GM18858 (cell line): ENCODE measurements around the gene OOEP.
A peak's percentile ranks its signal among the peaks of the same experiment; 100 is the strongest.

Source experiments
- ATAC-seq: cut with Tn5 transposase; IDR thresholded peaks from one replicate; pipeline ENCODE4 v1.9.1; 2021; ENCODE audit not compliant: unreplicated experiment

Gene OOEP

DNA sequence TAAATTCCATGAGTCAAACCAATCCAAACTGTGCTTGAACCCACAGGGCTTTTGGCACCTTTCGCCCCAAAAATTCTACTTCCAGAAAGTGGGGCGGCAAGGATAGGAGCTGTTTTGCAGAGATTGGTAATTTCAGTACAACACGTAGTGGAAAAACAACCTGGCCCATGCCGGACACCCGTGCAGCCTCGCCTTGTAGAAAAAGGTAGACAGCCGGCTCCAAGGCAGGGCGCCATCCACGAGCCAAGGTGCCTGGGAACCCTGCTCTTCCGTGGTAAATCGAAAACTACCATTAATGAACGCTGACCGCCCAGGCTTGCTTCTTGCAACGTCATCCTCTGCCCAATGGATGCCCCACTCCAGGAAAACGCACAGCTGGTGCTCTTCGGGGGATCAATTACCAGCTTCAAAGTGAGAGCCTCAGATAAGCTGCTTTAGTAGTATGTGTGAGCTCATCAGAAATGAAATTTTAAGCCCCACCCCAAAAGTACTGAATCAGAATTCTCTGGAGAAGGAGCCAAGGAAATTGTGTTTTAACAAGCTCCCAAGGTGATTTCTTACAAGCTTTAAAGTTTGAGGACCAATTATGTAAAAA, 1.8 kb downstream of the OOEP start:
- no peak for ATAC-seq

DNA sequence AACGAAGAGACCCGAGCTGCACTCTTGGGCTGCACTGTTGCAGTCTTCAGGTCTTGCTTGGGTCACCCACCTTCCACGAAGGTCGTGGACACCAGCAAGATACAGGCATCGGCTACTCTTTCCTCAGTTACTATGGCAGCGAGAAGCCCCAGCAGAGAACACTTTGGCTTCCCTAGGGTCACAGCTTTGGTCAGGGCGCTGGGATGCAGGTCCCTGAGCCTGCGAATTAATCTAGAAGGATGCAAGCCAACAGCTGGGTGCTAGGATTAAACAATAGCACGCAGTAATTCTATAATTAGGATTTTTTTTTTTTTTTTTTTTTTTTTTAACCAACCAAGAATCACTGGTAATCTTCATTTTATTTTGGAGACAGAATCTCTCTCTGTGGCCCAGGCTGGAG, 5.1 kb downstream of the OOEP start:
- ATAC-seq = no peak

DNA sequence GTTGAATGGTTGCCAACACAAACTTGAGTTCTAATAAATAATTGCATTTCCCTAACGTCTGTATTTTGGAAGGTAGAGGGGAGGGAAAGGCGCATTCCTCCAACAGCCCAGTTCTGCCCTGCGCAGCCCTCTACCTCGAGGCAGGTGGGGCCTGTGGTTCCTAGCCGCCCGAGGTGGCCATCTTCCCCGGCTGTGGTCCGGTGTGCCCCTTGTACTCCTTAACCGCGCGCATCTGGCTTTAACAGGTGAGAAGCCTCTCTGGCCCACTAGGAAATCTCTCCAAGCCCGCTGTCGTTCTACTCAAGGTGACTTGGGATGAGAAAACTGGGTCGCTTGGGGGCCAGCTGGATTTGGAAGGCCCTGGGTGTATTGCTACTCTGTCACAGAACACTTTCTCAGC, 5.6 kb downstream of the OOEP start:
- no peak for ATAC-seq

DNA sequence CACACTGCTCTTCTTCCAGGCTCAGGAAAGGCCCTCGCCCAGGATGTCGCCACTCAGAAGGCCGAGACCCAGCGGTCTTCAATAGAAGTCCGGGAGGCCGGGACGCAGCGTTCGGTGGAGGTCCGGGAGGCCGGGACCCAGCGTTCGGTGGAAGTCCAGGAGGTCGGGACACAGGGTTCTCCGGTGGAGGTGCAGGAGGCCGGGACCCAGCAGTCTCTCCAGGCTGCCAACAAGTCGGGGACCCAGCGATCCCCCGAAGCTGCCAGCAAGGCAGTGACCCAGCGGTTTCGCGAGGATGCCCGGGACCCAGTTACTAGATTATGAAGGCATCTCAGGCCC, 6.2 kb downstream of the OOEP start:
- ATAC-seq = no peak

DNA sequence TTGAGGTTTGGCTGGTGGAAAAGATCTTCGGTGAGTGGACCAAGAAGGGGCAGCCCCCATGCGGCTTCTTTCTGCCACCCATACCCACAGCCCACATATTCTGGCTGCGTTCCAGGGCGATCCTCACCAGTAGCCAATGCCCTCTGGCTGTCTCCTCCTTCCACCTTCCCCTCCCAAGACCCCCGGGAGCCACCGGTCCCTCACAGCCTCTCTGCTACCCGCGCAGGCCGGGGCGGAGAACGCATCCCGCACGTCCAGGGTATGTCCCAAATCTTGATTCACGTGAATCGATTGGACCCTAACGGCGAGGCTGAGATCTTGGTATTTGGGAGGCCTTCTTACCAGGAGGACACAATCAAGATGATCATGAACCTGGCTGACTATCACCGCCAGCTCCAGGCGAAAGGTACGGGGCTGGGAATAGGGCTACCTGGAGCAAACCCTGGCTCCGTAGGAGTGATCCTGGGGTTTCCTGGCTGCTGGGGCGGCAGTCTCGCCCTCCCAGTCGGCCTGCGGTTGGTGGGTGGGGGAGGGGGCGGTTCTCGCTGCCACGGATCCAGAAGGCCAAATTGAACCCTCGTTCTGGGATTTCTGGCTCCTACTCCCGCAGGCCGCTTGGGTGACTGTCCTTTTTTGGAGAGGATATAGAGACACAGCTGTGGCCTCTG, 6.7 kb downstream of the OOEP start:
- ATAC-seq = no peak

DNA sequence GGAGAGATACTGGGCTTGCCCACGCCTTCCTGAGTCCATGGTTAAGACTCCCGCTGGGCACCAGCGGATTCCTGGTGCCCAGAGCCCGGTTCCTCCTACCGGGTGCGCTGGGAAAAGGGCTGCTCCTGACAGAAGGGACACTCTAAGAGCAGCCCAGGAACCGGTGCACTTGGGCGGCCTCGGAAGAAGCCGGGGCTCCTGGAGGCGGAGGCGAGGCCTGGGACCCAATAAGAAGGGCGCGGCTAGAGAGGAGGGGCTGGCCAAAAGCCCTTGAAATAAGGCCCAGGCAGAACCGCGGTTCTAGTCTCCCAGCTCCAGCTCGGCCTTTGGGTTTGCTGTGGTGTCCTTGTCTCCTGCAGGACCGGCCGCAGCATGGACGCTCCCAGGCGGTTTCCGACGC, 7.3 kb downstream of the OOEP start, which contains the start of gene KHDC3L:
Gene KHDC3L (plus strand): TSS at position 301 of the 400 bp plus-strand sequence. CDS start 72 bp downstream, at position 373.
- ATAC-seq = no peak

DNA sequence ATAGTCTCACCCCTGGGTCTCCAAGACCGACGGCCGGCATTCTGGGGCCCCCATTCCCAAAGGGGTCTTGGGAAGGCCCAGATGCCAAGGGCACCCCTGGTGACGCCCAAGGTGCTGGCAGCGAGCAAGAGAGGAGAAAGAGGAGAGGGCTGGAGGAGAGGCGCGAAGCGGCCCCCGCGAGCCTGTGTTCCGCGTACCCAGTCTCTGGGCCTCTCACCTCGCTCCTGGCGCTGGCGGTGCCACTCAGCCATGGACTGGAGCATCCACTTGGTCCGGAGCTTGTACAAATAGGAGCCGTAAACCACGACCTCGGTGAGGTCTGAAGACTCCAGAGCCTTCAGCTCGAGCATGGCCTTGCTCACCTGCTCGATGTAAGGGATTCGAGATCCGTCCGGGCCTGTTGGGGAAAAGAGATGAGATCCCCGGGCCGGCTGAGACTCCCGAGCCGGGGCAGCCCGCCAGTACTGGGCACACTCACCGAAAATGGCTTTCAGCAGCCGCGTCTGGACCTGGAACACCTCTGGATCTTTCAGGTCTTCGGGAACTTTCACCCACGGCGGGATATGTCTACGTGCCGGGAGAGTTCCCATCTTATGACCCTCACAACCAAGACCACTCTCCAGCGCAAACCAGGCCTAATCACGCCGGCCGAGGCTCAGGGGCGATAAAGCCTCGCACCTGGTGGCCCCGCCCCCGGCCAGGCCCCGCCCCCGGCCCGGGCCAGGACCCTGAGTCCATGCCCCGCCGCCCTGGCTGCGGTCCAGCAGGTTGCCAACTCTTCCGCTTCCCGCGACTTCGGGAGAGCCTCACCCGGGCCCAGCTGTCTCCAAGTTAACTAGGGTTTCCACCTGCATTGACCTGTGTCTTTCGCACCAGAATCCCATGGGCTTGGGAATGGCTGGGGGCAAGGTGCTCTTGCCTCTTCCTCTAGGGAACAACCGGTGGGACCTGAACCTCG, 15.8 kb downstream of the OOEP start, which contains the start of gene DPPA5:
Gene DPPA5 (minus strand): TSS at position 641 of the 958 bp plus-strand sequence. CDS start 51 bp downstream, at position 590.
- no peak for ATAC-seq

DNA sequence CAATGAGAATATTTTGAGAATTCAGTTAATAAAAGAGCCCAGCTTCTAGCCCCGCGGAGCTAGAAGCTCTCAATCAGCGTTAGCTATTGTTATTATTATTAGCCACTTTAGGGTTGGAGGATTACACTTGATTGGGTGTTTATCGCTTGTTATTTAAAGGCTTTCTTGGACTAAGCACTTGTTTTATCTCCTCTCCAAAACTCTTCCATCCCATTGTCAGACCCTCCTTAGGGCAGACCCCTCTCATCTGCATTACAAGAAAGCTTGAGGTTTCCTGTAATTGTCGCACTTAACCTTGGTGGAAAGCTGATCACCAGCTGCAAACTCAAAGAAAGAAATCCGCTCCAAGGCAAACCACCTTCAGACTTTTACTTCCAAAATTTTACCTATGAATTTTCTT, 20.4 kb downstream of the OOEP start:
- ATAC-seq = no peak

DNA sequence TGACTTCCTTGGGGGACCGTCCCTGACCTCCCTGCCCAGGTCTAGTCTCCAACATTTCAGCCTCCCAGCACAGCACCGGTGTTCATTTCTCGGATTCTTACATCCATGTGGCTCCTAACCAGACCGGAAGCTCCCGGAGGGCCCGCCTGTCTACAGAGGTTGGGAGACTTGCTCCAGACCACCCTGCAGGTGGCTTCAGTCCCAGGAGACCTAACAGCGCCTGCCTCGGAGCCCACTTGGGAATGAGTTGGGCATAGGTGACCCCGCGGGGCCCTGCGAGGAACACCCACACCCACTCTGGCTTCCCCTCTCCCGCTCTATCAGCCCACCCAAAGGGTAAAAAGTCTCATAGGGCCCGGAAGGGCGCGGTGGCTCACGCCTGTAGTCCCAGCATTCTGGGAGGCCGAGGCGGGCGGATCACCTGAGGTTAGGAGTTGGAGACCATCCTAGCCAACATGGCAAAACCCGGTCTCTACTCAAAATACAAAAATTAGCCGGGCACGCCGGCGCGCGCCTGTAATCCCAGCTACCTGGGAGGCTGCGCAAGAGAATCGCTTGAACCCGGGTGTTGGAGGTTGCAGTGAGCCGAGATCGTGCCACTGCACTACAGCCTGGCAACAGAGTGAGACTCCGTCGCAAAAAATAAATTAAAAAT, 21.0 kb downstream of the OOEP start:
- ATAC-seq = no peak

DNA sequence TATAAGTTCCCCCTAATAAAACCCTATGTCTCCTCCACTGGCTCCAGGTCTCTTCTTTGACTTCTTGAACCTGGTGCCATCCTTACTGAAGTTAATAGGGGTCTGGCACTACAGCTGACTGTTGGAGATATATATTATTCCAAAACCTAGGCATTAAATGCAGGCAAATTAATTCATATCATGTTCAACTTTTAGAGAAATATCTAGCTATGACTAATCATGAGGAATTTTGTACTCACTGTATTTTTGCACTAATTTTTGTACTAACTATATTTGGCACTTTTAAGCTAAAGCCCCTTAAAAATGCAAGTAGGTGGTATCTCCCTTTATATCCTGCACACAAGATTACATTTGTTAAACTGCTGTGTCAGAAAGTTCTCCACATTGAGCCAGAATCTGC, 26.5 kb downstream of the OOEP start:
- ATAC-seq = no peak

DNA sequence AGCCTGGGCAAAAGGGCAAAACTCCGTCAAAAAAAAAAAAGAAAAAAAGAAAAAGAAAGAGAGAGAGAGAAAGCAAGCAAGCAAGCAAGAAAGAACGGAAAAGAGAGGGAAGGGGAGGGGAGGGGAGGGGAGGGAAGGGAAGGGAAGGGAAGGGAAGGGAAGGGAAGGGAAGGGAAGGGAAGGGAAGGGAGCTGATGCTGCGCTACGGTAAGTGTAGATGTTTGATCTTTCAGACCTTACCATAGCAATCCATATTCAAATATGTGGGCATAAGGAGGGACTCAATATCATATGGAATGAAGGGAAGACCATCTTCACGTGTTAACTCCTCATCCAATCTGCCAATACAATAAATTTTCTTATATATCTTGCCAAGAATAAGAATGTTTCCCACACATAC, 27.5 kb downstream of the OOEP start:
- no peak for ATAC-seq

DNA sequence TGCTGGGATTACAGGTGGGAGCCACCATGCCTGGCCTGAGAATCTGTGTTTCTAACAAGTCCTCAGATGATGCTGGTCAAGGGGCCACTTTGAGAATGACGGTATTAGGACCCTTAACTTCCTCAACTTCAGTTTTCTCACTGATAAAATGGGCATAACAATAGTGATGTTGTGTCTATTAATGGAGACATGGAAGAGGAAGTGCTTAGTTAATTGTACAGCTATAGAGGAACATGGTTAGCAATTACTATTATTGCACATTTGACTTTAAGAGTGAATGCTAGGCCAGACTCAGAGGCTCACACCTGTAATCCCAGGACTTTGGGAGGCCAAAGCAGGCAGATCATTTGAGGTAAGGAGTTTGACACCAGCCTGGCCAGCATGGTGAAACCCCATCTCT, 28.4 kb downstream of the OOEP start:
- no peak for ATAC-seq

DNA sequence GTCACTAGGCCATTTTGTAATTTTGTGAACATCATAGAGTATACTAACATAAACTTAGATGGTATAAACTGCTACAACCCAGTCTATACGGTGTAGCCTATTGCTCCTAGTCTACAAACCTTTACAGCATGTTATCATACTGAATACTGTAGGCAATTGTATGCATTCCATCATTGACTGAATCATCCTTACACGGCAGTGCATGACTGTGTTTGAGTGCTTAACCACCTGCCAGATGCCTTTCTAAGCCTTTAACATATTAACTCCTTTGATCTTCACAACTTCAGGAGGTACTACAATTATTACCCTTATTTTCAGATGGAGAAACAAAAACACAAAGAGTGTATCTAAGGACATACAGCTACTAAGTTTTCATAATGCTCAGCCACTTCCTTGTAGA, 29.6 kb downstream of the OOEP start:
- no peak for ATAC-seq

DNA sequence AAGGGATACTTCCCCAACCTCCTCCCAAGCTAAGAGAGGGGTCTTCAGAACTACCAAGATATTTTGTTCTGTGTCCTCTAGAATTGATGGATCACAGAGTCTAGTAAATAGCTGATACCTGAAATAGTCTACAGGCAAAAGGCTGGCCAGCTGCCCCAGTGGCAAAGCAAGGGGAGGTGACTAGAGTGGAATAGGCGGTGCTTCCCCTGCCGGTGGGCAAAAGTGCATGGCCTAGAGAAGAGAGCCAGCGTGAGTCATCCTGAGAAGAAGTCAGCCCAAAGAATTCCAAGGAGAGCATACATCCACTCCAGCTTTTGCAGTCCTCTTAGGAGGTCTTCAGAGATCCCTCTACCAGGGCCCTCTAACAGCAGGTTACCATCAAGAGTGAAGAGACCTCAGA, 30.4 kb downstream of the OOEP start:
- no peak for ATAC-seq

DNA sequence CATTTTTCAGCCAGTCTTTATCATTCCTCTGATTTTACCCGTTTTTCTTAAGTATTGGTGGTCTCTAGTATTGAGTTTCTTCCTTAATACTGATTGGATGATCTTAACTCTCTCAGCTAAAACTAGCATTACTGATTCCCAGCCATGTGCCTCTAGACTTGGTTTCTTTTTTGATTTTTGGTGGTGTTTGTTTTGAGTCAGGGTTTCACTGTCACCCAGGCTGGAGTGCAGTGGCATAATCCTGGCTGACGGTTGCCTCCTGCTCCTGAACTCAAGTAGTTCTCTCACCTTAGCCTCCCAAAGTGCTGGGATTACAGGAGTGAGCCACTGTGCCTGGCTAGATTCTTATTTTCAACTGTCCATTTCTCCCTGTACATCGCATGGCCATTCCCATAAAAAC, 40.5 kb downstream of the OOEP start:
- ATAC-seq = peak; percentile 68

DNA sequence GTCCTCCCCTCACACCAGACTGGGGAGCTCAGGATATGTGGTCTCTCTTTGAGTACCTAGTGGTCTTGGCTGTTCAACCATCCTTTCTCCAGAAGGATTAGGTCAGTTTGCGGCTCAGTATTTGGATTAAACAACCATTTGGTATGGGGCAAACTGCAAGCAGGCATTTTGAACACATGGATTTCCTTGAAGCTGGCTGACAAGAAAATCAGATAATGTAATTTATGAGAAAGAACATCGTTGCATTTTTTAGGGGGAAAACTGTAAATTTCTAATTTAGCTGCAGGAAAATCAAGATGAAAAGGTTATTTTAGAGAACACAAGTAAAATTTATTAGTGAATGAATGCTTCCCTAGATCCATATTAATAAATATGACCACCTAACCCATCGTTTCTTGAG, 40.9 kb downstream of the OOEP start:
- ATAC-seq = no peak

DNA sequence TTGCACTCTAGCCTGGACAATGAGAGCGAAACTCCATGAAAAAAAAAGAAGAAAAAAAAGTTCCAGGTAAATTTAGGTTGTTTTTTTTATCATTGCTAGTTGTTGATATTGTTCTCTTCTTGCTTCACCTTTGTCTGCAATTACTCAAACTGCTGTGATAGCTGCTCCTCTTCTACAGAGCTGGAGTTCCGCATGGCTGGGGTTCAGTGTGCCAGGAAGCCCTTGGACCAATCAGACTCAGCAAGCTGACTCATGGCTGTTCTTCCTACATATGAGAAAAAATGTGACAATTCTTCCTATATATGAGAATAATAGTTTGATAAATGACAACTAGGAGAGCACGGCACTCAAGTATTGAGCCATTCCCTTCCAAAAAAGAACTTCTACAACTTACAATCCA, 44.0 kb downstream of the OOEP start:
- ATAC-seq = no peak

DNA sequence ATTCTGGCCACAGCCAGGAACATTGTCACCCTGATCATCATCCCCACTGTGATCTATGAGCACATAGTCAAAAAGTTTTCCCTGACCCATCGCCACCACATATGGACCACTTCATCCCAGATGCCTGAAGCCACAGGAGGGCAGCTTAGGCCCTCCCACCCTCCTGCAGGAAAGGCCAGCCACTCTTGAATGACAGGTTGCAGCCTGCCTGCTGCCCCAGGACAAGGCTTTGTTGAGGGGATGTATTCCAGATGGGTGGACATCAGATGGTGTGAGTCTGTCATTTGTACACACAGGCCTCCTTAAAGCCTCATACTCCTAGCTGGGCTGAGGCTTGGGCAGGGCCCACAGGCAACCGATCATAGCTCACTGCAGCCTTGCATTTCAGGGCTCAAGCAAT, 46.4 kb downstream of the OOEP start:
- no peak for ATAC-seq
